BJ (cell line): ENCODE measurements around the gene LDLRAD3. TPM values are rescaled to one million over a fixed set of nuclear protein-coding genes. Genes with fewer than 3 reads are reported as not detected.

Source experiments
- CTCF ChIA-PET: fragments of 350-600 bp; formaldehyde crosslinking; extraction: SDS; loops from one replicate; lab custom pipeline; 2021; ENCODE audit warnings: antibody characterized with exemption, inconsistent platforms; lab: Yijun Ruan, JAX
- POLR2A ChIA-PET: fragments of 300-600 bp; sonication (Branson Sonifier 250); formaldehyde crosslinking; extraction: SDS; loops from one replicate; lab custom pipeline; 2021; ENCODE audit warnings: antibody characterized with exemption; lab: Charles Lee
- DNase-seq: peaks from one replicate; pipeline ENCODE4 v3.0.0-alpha.2; 2011; ENCODE audit warnings: low read depth
- H3K27me3 ChIP-seq: 2 replicates; pipeline ENCODE4 v1.6.0; 2011; ENCODE audit warnings: low read length; ENCODE audit not compliant: control insufficient read depth, insufficient read depth
- H3K36me3 ChIP-seq: 2 replicates; pipeline ENCODE4 v1.5.1; 2011; ENCODE audit warnings: low read length; ENCODE audit not compliant: control insufficient read depth, insufficient read depth
- H3K4me3 ChIP-seq: 2 replicates; pipeline ENCODE4 v1.5.1; 2011; ENCODE audit warnings: low read depth, mild to moderate bottlenecking, control low read depth, low read length
- CTCF ChIP-seq: IDR thresholded peaks from 2 replicates; pipeline ENCODE4 v1.5.1; 2011; ENCODE audit warnings: low read depth, mild to moderate bottlenecking, control low read depth, inconsistent platforms, low read length, moderate library complexity; ENCODE audit not compliant: insufficient read depth
- polyA plus RNA-seq: library from polyadenylated mRNA; depleted of rRNA; stranded (reverse); fragments of >200 nt; gene quantifications from 2 replicates; pipeline ENCODE4 v1.2.3, GENCODE V29; 2011

Gene LDLRAD3
- polyA plus RNA-seq, 1 experiment = 3.5 TPM

- no peak for TF ChIP-seq CTCF
- no peaks in the 10 kb centered on the region for H3K36me3 ChIP-seq
- H3K27me3 ChIP-seq = no peaks in the 10 kb centered on the region
- DNase-seq = no peak
- no peak overlapping the region for H3K4me3 ChIP-seq
- POLR2A ChIA-PET = no interaction called here
- CTCF ChIA-PET = no interaction called here
These were observed 154.2 kb downstream of the LDLRAD3 start for GRCh38 chr11:36098087-36098486.

- no peak for DNase-seq
- Histone ChIP-seq H3K4me3 (no peak overlapping the region), H3K36me3 (no peaks in the 10 kb centered on the region), H3K27me3 (no peaks in the 10 kb centered on the region)
- POLR2A ChIA-PET = no interaction called here
- no peak for TF ChIP-seq CTCF
- CTCF ChIA-PET = no interaction called here
These were observed 155.1 kb downstream of the LDLRAD3 start for GRCh38 chr11:36098853-36099375.

- ChIA-PET CTCF (interaction anchor here (0.7 kb wide), 1 partner anchor 9 kb away, joined by 4 read pairs; no protein-coding TSS in a partner anchor), POLR2A (no interaction called here)
- Histone ChIP-seq H3K27me3 (no peaks in the 10 kb centered on the region), H3K4me3 (no peak overlapping the region), H3K36me3 (no peaks in the 10 kb centered on the region)
- no peak for DNase-seq
- no peak for TF ChIP-seq CTCF
These were observed 157.6 kb downstream of the LDLRAD3 start for GRCh38 chr11:36101466-36101865.

- no peaks in the 10 kb centered on the region for H3K36me3 ChIP-seq
- no peaks in the 10 kb centered on the region for H3K27me3 ChIP-seq
- no peak for TF ChIP-seq CTCF
- ChIA-PET POLR2A (no interaction called here), CTCF (no interaction called here)
- DNase-seq = no peak
- no peak overlapping the region for H3K4me3 ChIP-seq
These were observed 159.0 kb downstream of the LDLRAD3 start for GRCh38 chr11:36102868-36103267.

DNA sequence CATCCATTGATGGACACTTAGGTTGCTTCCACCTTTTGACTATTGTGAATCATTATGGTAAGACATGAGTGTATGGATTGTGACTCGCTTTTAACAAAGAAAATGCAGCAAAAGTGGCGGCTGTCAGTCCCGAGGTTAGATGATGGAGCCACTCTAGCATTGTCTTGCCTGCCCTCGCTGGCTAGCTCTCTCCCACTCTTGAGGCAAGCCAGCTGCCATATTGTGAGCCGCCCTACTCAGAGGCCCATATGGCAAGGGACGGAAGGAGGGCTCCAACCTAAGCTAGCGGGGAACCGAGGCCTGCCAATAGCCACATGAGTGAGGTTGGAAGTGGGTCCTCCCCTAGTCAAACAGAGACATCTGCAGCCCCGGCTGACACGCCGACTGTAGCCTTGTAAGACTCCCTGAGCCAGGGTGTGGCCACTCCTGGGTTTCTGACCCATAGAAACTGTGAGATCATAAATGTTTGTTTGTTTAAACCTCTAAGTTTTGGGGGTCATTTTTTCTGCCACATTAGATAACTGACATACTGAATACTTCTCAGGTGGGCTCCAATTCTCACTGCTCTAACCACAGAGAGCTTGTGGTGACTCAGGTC is 160.2 kb downstream of the LDLRAD3 start:
- CTCF ChIA-PET = interaction anchor here (0.8 kb wide), 1 partner anchor 18 kb away, joined by 4 read pairs; no protein-coding TSS in a partner anchor
- DNase-seq = no peak
- no peak for TF ChIP-seq CTCF
- Histone ChIP-seq H3K36me3 (no peaks in the 10 kb centered on the region), H3K27me3 (no peaks in the 10 kb centered on the region), H3K4me3 (no peak overlapping the region)
- POLR2A ChIA-PET = no interaction called here
